A549 (cell line): ENCODE measurements around the gene MYBPC2.

Experiments
- CTCF ChIP-seq: fragments of >200 bp; sonication (Bioruptor Twin); formaldehyde crosslinking; IDR thresholded peaks from 3 replicates; pipeline ENCODE4 v1.5.1; 2016
- E2F6 ChIP-seq: IDR thresholded peaks from 2 replicates; pipeline ENCODE4 v1.6.1; 2012; ENCODE audit warnings: low read depth, borderline replicate concordance
- EP300 ChIP-seq, 2 experiments: fragments of >200 bp; sonication (Bioruptor Twin); formaldehyde crosslinking; IDR thresholded peaks; 2 replicates in 1 of 2; 3 replicates in 1 of 2; pipeline ENCODE4 v1.6.1; 2016 to 2017
- HMGXB4 ChIP-seq: fragments of 250-450 bp; sonication (Bioruptor Pico); IDR thresholded peaks from 2 replicates; pipeline ENCODE4 v1.5.0; 2021; ENCODE audit warnings: mild to moderate bottlenecking, moderate library complexity, borderline replicate concordance
- POLR2A ChIP-seq: IDR thresholded peaks from 2 replicates; pipeline ENCODE4 v1.6.1; 2012; ENCODE audit warnings: mild to moderate bottlenecking, low read length
- RARB ChIP-seq: fragments of 250-450 bp; sonication (Bioruptor Pico); IDR thresholded peaks from 2 replicates; pipeline ENCODE4 v1.8.0; 2021; ENCODE audit warnings: mild to moderate bottlenecking, moderate library complexity
- USF2 ChIP-seq: fragments of 450-650 bp; IDR thresholded peaks from 2 replicates; pipeline ENCODE4 v1.6.1; 2014; ENCODE audit warnings: antibody characterized with exemption

GRCh38 chr19:50437862-50438449 is 5.3 kb downstream of the MYBPC2 start:
- TF ChIP-seq CTCF (no peak), E2F6 (no peak), RARB (CRISPR knock-in tag) (no peak), USF2 (no peak), EP300 (IDR thresholded peaks at IDR 0.05) (no peak), POLR2A (no peak), HMGXB4 (CRISPR knock-in tag) (no peak)
